HepG2 (cell line): Measurements from ENCODE around the gene ERMAP. TPM values are rescaled to one million over a fixed set of nuclear protein-coding genes. Genes with fewer than 3 reads are reported as not detected.
A peak's percentile ranks its signal among the peaks of the same experiment; 100 is the strongest.

Experiments
- FOSL2 ChIP-seq: sonication (generic); formaldehyde crosslinking; IDR thresholded peaks from 2 replicates; pipeline ENCODE4 v1.4.0; 2020; ENCODE audit warnings: missing genetic modification reagents
- GTF2F1 ChIP-seq: fragments of 150-350 bp; IDR thresholded peaks from 2 replicates; pipeline ENCODE4 v1.6.1; 2014; ENCODE audit warnings: low read length
- HNF4A ChIP-seq: sonication (generic); formaldehyde crosslinking; IDR thresholded peaks from 2 replicates; pipeline ENCODE4 v1.4.0; 2020; ENCODE audit warnings: missing genetic modification reagents
- NCOA2 ChIP-seq: sonication (generic); formaldehyde crosslinking; IDR thresholded peaks from 2 replicates; pipeline ENCODE4 v1.8.0; 2022; ENCODE audit warnings: inconsistent platforms
- SAFB2 ChIP-seq: sonication (generic); formaldehyde crosslinking; IDR thresholded peaks from 2 replicates; pipeline ENCODE4 v1.5.1; 2020; ENCODE audit warnings: missing genetic modification reagents, low read depth, mild to moderate bottlenecking, borderline replicate concordance
- TBP ChIP-seq: sonication (generic); formaldehyde crosslinking; IDR thresholded peaks from 2 replicates; pipeline ENCODE4 v1.5.0; 2020; ENCODE audit warnings: missing genetic modification reagents
- ZFYVE20 ChIP-seq: sonication (generic); formaldehyde crosslinking; IDR thresholded peaks from 2 replicates; pipeline ENCODE4 v1.8.0; 2023; ENCODE audit warnings: low read depth, mild to moderate bottlenecking, moderate library complexity, missing genetic modification reagents, borderline replicate concordance
- ZNF10 ChIP-seq: sonication (generic); formaldehyde crosslinking; IDR thresholded peaks from 2 replicates; pipeline ENCODE4 v1.4.0; 2020; ENCODE audit warnings: mild to moderate bottlenecking, low read depth, missing genetic modification reagents, borderline replicate concordance
- ZNF468 ChIP-seq: sonication (generic); formaldehyde crosslinking; IDR thresholded peaks from 2 replicates; pipeline ENCODE4 v1.8.0; 2022; ENCODE audit warnings: mild to moderate bottlenecking, moderate library complexity, missing genetic modification reagents
- ZSCAN12 ChIP-seq: sonication (generic); formaldehyde crosslinking; IDR thresholded peaks from 2 replicates; pipeline ENCODE4 v1.9.0; 2021; ENCODE audit warnings: mild to moderate bottlenecking, missing genetic modification reagents
- polyA plus RNA-seq, 8 experiments: library from polyadenylated mRNA; depleted of rRNA in 3 of 8; stranded (reverse) in 7 of 8; unstranded in 1 of 8; fragments of >200 nt; fragmentation: Illumina TruSeq in 4 of 8; extraction: Trizol in 4 of 8; gene quantifications; 2 replicates each; pipeline versions ENCODE4 v1.2.1 to v1.2.3, GENCODE V29; 2011 to 2016; ENCODE audit warnings: low read depth in 4 of 8, missing spikeins in 1 of 8, mixed read lengths in 1 of 8; ENCODE audit not compliant: insufficient read depth in 1 of 8
- total RNA-seq, 5 experiments: library from RNA; depleted of rRNA; stranded (reverse); fragments of >200 nt; fragmentation: Illumina TruSeq; extraction: Trizol; gene quantifications; 2 replicates each; pipeline ENCODE4 v1.2.3, GENCODE V29; 2016; ENCODE audit warnings: low read depth in 1 of 5
- TF ChIP-seq, protein P1 (sequence below): sonication (generic); formaldehyde crosslinking; IDR thresholded peaks from 2 replicates; pipeline ENCODE4 v1.8.0; 2022; ENCODE audit warnings: mild to moderate bottlenecking, missing genetic modification reagents, moderate library complexity
- TF ChIP-seq, protein P2 (sequence below): sonication (generic); formaldehyde crosslinking; IDR thresholded peaks from 2 replicates; pipeline ENCODE4 v1.9.0; 2021; ENCODE audit warnings: missing genetic modification reagents, mild to moderate bottlenecking, borderline replicate concordance
- TF ChIP-seq, protein P3 (sequence below): sonication (generic); formaldehyde crosslinking; IDR thresholded peaks from 2 replicates; pipeline ENCODE4 v1.4.0; 2020; ENCODE audit warnings: mild to moderate bottlenecking, low read depth, missing genetic modification reagents
- TF ChIP-seq, protein P4 (sequence below): sonication (generic); formaldehyde crosslinking; IDR thresholded peaks from 2 replicates; pipeline ENCODE4 v1.4.0; 2020; ENCODE audit warnings: mild to moderate bottlenecking, missing genetic modification reagents
- TF ChIP-seq, protein P5 (sequence below): sonication (generic); formaldehyde crosslinking; IDR thresholded peaks from 2 replicates; pipeline ENCODE4 v1.4.0; 2020; ENCODE audit warnings: low read depth, mild to moderate bottlenecking, missing genetic modification reagents
- TF ChIP-seq, protein P6 (sequence below): sonication (generic); formaldehyde crosslinking; IDR thresholded peaks from 2 replicates; pipeline ENCODE4 v1.8.0; 2022; ENCODE audit warnings: low read depth, missing genetic modification reagents
- TF ChIP-seq, protein P7 (sequence below): sonication (generic); formaldehyde crosslinking; IDR thresholded peaks from 2 replicates; pipeline ENCODE4; 2020; ENCODE audit warnings: missing genetic modification reagents, mild to moderate bottlenecking, borderline replicate concordance

Gene ERMAP
- total and polyA plus RNA-seq, 2 of the 13 experiments (the other 11 are each of a cell fraction or from before 2014, with no cell fraction given), result 2.2 to 4.4 TPM

DNA sequence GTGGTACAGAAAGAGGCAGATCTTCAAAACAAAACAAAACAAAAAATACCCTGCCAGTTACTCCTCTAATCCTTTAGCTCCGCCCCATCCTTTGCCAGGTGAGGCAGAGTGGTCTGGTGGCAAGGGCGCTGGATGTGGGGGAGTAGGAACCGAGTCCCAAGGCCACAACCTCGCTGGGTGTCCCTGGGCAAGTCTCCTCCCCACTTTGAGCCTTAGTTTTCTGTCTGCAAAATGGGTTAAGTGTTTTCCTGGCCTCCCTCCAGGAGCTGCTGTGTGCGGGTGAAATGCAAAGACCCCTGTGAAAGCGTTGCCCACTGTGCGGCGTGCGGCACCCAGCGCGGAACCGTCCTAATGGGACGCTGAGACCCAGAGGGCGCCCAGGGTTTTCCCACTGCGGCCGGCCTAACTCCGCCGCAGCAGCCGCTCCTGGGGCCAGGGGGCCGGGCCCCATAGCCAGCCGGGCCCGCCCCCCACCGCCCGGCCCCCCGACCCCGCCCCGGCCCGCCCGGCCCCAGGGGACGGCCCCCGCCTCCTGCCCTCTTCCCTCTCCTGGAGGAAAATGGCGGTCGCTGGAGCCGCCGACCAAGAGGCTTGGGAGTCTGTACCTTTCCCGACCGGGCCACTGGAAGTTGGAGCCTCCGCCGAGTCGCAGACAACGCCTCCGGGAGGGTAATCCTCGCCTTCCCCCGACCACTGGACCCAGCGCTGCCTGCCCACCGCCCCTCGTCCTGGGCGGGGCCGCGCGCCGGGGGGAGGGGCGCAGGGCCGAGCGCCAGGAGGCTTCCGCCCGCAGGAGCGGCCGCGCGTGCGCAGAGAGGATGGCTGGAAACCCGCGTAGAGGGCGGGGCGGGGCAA is at the start of gene ERMAP, which contains the start of gene SVBP (continued):
- TF ChIP-seq, protein P1, sequence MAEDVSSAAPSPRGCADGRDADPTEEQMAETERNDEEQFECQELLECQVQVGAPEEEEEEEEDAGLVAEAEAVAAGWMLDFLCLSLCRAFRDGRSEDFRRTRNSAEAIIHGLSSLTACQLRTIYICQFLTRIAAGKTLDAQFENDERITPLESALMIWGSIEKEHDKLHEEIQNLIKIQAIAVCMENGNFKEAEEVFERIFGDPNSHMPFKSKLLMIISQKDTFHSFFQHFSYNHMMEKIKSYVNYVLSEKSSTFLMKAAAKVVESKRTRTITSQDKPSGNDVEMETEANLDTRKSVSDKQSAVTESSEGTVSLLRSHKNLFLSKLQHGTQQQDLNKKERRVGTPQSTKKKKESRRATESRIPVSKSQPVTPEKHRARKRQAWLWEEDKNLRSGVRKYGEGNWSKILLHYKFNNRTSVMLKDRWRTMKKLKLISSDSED (CRISPR knock-in tag), result no peak
- TF ChIP-seq, protein P2, sequence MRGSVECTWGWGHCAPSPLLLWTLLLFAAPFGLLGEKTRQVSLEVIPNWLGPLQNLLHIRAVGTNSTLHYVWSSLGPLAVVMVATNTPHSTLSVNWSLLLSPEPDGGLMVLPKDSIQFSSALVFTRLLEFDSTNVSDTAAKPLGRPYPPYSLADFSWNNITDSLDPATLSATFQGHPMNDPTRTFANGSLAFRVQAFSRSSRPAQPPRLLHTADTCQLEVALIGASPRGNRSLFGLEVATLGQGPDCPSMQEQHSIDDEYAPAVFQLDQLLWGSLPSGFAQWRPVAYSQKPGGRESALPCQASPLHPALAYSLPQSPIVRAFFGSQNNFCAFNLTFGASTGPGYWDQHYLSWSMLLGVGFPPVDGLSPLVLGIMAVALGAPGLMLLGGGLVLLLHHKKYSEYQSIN (CRISPR knock-in tag), result no peak
- TF ChIP-seq ZNF468 (no peak), TBP (CRISPR knock-in tag) (no peak), ZNF10 (CRISPR knock-in tag) (no peak), ZSCAN12 (CRISPR knock-in tag) (no peak), HNF4A (CRISPR knock-in tag) (no peak), NCOA2 (no peak), GTF2F1 (no peak), ZFYVE20 (CRISPR knock-in tag) (no peak), SAFB2 (CRISPR knock-in tag) (no peak), FOSL2 (no peak)
- TF ChIP-seq, protein P3, sequence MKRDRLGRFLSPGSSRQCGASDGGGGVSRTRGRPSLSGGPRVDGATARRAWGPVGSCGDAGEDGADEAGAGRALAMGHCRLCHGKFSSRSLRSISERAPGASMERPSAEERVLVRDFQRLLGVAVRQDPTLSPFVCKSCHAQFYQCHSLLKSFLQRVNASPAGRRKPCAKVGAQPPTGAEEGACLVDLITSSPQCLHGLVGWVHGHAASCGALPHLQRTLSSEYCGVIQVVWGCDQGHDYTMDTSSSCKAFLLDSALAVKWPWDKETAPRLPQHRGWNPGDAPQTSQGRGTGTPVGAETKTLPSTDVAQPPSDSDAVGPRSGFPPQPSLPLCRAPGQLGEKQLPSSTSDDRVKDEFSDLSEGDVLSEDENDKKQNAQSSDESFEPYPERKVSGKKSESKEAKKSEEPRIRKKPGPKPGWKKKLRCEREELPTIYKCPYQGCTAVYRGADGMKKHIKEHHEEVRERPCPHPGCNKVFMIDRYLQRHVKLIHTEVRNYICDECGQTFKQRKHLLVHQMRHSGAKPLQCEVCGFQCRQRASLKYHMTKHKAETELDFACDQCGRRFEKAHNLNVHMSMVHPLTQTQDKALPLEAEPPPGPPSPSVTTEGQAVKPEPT, result 0 out of 2 replicates have a peak, but pooled peaks have one; percentile 36
- TF ChIP-seq, protein P4, sequence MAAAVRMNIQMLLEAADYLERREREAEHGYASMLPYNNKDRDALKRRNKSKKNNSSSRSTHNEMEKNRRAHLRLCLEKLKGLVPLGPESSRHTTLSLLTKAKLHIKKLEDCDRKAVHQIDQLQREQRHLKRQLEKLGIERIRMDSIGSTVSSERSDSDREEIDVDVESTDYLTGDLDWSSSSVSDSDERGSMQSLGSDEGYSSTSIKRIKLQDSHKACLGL (CRISPR knock-in tag), result 0 out of 2 replicates have a peak, but pooled peaks have one; percentile 27
- TF ChIP-seq, protein P5, sequence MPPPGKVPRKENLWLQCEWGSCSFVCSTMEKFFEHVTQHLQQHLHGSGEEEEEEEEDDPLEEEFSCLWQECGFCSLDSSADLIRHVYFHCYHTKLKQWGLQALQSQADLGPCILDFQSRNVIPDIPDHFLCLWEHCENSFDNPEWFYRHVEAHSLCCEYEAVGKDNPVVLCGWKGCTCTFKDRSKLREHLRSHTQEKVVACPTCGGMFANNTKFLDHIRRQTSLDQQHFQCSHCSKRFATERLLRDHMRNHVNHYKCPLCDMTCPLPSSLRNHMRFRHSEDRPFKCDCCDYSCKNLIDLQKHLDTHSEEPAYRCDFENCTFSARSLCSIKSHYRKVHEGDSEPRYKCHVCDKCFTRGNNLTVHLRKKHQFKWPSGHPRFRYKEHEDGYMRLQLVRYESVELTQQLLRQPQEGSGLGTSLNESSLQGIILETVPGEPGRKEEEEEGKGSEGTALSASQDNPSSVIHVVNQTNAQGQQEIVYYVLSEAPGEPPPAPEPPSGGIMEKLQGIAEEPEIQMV (CRISPR knock-in tag), result 0 out of 2 replicates have a peak, but pooled peaks have one; percentile 14
- TF ChIP-seq, protein P6, sequence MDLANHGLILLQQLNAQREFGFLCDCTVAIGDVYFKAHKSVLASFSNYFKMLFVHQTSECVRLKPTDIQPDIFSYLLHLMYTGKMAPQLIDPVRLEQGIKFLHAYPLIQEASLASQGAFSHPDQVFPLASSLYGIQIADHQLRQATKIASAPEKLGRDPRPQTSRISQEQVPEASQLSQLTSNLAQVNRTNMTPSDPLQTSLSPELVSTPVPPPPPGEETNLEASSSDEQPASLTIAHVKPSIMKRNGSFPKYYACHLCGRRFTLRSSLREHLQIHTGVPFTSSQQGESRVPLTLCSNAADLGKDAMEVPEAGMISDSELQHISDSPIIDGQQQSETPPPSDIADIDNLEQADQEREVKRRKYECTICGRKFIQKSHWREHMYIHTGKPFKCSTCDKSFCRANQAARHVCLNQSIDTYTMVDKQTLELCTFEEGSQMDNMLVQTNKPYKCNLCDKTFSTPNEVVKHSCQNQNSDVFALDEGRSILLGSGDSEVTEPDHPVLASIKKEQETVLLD (CRISPR knock-in tag), result peak; percentile 58; the same call in 1 of the 2 replicates
- TF ChIP-seq, protein P7, sequence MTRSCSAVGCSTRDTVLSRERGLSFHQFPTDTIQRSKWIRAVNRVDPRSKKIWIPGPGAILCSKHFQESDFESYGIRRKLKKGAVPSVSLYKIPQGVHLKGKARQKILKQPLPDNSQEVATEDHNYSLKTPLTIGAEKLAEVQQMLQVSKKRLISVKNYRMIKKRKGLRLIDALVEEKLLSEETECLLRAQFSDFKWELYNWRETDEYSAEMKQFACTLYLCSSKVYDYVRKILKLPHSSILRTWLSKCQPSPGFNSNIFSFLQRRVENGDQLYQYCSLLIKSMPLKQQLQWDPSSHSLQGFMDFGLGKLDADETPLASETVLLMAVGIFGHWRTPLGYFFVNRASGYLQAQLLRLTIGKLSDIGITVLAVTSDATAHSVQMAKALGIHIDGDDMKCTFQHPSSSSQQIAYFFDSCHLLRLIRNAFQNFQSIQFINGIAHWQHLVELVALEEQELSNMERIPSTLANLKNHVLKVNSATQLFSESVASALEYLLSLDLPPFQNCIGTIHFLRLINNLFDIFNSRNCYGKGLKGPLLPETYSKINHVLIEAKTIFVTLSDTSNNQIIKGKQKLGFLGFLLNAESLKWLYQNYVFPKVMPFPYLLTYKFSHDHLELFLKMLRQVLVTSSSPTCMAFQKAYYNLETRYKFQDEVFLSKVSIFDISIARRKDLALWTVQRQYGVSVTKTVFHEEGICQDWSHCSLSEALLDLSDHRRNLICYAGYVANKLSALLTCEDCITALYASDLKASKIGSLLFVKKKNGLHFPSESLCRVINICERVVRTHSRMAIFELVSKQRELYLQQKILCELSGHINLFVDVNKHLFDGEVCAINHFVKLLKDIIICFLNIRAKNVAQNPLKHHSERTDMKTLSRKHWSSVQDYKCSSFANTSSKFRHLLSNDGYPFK (CRISPR knock-in tag), result no peak; the same call in 1 of the 2 replicates
